Activated CD4-positive, CD25-positive, alpha-beta regulatory T cell treated with anti-CD3 and anti-CD28 coated beads, Interleukin-2, amount 50 U/mL, for 24 hours (primary cell): Measurements from ENCODE around the gene COA5.
A peak's percentile ranks its signal among the peaks of the same experiment; 100 is the strongest.
"Not testable (repeated sequence)": the region's sequence is repeated elsewhere in the genome, so short reads cannot be mapped to it uniquely, and the experiment has no call there.

Experiments used
- ATAC-seq, 2 donors: fragments of 150-1000 bp; cut with Tn5 transposase; one replicate each; pipeline ENCODE4 v1.10.0; 2021; ENCODE audit warnings: mild to moderate bottlenecking in 1 of 2, moderate library complexity in 1 of 2

The COA5 gene

DNA sequence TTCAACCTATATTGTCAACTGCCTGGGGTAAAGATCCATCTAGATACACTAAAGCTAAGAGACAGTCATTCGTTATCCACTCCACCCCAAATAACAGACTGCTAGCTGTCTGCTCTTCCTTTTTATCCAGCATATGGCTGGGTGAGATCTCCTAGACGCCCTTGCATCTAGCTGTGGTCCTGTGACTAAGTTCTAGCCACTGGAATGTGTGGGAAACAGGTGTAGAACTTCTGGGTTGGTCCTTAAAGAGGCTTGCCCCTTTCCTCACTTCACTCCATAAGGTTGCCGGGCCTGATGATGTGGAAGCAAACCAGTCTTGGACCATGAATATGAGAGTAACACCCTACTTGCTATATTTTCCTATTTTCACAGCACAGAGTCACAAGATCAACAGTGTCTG, 3.2 kb downstream of the COA5 start:
- no peak for ATAC-seq

DNA sequence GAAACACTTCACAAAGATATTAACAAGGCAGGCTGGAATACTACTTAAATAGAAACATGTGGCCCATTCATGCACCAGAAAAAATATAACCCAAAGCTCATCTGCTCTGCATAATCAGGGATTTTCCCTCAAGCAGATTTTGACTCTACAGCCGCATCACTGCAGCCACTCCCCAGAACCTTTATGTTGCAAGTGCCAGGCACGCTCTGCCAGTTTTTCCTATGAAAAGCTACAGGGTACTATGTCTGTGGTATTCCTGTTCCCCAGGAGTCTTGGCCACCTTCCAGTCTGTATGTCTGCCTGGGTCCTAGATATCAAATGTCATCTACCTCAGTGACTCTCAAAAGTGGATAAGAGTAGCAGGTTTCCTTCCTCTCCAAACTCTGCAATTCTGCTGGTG, 3.8 kb downstream of the COA5 start:
- ATAC-seq, result no peak

DNA sequence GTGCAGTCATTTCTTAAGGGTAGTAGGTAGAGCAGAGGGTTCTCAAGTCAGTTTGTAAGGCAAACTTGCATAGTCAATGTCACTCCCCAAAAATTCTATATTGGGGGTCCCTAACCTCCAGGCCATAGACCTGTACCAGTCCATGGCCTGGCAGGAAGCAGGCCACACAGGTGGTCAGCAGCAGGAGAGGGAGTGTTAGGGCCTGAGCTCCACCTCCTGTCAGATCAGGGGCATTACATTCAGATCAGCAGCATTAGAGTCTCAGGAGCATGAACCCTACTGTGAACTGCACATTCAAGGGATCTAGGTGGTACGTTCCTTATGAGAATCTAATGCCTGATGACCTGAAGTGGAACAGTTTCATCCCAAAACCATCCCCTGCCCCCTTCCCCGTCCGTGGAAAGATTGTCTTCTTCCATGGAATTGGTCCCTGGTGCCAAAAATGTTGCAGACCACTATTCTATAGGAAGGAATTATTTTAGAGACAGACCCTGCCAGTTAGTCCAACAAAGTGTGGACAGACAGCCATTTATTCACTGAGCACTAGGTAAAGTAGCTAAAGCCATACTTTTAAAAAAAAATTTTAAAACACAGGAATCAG, 6.7 kb downstream of the COA5 start:
- ATAC-seq, result peak in 1 of 2 donors; percentile 41

DNA sequence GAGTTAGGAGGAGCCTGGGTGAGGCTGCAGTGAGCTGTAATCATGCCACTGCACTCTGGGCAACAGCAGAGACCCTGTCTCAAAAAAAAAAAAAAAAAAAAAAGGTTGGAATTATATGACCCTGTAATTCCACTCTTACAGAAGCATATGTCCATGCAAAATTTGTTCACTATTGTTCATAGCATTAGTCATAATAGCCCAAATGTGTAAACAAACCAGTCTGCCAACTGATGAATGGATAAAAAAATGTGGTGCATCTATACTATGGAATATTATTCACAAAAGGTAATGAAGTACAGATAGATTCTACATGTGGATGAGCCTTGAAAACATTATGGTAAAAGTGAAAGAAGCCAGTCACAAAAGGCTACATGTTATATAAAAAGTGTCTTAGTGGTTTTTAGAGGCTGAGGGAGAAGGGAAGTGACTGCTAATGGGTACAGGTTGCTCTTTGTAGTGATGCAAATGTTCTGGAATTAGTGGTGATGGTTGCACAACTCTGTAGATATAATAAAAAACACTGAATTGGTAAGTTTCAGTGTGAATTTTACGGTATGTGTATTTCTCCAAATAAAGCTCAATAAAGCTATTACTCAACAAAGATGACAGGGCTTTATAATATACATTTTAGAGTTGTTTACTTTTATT, 9.4 kb downstream of the COA5 start:
- no peak for ATAC-seq

DNA sequence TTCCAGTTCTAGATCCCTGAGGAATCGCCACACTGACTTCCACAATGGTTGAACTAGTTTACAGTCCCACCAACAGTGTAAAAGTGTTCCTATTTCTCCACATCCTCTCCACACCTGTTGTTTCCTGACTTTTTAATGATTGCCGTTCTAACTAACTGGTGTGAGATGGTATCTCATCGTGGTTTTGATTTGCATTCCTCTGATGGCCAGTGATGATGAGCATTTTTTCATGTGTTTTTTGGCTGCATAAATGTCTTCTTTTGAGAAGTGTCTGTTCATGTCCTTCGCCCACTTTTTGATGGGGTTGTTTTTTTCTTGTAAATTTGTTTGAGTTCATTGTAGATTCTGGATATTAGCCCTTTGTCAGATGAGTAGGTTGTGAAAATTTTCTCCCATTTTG, 13.6 kb downstream of the COA5 start:
- not testable (repeated sequence) for ATAC-seq

DNA sequence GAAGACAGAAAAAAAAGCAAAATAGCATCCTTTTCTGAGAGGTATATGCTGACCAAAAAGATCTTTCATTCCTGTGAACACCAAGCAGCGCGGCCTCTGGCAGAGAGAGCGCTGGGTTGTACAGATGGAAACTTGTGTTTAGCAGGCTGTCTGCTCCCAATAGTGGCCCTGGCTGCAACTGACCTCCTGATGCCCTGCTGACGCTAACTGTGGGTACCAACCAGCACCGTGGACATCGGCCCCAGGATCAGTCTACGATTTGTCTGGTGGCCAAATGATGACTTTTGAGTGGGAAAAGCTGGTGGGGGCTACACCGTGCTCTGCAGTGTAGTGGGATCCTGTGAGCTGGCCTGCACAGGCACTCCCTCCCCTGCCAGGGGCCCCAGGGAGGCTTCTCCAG, 15.7 kb downstream of the COA5 start:
- ATAC-seq, result no peak

DNA sequence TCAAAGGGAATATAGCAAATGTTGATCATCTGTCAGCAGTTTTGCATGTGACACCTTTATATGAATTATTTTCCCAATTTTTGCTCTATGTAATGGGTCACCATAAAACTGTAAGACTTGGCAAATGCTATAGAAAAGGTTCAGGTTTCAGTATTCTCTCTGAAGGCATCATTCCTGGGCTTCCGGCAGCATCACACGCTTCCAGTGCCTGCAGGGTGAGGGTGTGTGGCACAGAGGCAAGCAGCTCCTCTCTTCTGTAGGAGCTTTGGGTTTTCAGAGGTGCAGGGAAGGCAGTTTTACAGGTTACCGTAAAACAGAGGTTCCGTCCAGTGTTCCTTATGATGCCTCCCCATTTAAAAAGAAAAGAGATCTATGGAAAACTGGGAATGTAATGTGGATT, 18.8 kb downstream of the COA5 start:
- ATAC-seq, result no peak

DNA sequence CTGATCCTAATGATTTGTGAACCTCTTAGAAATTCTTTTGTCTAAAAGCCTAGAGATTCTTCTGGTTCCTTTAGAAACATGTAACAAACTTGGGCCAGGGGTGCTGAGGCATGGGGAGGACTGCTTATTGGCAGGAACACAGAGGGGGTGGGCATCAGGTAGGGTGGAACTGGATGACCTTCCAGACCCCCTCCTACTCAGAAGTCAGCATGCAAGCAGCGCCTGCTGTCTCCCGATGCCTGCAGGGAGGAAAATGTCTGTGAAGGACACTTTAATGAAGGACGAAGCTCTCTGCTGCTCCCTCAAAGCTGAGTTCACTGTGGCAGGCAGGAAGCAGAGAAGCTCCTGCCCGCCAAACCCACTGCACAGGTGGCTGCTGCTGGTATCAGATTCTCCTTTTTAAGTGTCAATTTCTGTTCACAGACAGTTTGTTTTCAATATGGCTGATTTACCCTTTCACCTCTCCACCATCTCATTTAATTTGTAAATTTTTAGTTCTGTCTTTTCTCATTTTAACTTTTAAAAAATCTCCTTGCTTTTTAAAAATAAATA, 19.4 kb downstream of the COA5 start:
- no peak for ATAC-seq

DNA sequence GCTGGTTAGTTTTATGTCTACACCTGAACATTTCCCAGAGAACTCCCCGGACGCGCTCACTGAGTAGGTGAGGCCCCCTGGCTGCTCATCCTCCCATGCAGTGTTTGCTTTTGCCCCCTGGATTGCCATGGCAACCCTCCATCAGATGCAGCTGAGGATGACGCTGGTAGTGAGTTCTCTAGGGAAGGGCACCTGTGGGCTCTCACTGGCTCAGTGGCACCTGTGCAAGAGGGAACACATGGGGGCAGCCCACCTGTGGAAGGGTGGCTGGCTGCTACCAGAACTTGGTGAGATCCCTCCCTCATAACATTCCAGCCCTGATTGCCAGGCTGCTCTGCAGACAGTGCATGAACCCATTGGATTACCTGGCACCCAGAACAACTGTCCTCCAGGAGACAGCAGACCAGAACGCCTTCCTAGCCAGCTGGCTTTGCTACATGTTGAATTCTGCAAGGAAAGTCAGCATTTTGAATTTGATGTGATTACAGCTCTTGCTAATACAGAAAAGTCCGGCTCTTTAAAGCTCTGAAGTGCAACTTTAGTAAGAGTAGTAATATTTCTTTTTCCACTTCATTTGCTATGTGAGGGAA, 21.7 kb downstream of the COA5 start:
- no peak for ATAC-seq

DNA sequence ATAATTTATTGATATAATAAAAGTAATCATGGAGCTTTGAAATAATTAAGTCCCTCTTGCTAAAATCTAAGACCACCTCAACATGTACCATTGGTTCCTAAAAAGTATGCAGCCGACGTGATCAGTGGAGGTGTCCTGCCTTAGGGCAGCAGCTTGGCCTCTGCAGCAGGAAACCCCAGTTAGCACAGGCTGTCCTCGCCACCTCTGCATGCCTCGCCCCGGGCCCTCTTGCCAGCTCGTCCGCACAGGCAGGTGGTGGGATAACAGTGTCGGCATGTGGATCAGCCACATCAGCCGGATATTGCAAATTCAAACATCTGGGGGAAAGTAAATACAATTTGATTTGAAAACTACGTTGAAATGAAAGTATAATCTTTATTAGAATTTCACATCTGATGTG, 22.9 kb downstream of the COA5 start:
- no peak for ATAC-seq

DNA sequence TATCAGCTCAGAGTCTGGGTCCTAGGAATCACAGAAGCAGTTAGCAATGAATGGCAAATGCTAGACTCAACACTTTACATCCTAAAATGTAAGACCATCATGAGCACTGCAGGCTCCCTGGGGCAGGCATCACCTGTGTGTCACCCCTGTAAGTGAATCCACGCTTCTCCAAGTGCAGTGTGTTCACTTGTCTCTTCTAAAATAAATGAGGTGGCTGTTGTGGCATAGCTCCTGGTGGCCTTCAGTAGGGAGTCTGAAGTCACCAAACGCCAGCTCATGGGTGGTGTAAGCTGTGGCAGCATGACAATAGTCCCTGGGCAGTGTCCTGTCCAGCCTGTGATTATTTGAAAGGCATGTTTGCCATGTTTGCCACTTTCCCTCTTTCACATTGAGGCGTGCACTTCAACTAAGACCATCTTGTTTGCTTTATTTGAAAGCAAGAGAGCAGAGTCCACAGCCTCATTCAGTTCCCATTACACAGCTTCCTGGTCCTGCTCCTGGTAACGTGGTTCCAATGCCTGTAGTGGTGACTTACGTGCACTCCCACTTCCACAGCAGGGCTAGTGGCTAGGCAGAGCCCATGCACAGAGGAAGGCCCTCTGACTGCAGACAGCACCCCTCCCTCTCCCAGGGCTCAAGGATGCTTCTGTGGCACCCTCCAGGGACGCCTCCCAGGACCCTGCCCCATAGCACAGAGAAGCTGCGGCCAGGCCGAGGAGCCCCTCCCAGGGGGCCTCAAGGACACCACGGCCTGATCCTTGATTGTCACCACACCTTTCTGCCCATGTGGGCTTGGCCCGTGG, 24.3 kb downstream of the COA5 start:
- no peak for ATAC-seq

DNA sequence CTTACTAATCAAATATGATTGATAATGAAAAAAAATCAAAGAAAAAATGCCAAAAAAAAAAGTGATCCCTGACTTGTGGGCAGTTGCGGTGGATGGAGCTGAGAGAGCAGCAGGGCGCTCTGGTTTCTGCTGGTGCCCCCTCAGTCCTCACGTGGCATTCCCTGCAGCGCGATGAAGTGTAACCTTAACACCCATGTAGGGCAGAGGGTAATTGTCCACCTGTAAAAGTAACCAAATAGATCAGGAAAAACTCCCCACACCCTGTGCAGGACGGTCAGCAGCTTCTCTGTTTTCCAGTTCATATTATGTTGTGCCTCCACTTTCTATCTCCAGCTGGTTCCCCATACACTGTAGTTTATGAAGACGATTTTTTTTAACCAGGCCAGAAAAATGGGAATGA, 25.0 kb downstream of the COA5 start:
- ATAC-seq, result no peak

DNA sequence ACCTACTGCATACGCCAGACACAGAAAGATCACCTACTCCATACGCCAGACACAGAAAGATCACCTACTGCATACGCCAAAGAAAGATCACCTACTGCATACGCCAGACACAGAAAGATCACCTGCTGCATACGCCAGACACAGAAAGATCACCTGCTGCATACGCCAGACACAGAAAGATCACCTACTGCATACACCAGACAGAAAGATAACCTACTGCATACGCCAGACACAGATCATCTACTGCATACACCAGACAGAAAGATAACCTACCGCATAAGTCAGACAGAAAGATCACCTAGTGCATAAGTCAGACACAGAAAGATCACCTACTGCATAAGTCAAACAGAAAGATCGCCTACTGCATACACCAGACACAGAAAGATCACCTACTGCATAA, 25.8 kb downstream of the COA5 start:
- no peak for ATAC-seq

DNA sequence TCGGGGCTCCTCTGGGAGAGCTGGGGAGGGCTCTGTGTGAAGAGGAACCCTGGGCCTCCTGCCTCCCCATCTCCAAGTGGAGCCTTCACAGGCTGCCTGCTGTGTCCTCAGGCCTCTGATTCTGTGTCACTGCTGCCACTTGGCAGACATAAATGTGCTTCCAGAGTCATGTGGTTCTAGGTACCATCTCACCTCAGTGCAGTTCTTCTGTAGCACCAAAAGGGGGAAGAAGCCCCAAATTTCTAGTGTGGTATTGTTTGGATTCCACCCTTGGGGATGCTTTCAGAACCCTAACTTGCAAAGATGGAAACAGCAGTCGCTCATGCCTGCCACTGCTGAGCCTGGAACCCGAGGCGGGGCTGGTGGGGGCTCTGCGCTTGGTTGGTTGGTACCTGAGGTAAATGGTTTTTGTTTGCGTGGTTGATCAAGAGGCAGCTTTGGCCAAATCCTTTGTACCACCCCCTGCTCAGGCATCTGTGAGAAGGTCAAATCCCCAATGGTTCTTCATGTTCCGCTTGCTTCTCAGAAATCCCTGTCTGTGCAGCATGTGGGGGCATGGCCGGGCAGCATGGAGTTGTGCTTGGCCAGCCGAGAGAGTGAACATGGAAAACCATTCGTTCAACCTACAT, 27.5 kb downstream of the COA5 start:
- ATAC-seq, result no peak

DNA sequence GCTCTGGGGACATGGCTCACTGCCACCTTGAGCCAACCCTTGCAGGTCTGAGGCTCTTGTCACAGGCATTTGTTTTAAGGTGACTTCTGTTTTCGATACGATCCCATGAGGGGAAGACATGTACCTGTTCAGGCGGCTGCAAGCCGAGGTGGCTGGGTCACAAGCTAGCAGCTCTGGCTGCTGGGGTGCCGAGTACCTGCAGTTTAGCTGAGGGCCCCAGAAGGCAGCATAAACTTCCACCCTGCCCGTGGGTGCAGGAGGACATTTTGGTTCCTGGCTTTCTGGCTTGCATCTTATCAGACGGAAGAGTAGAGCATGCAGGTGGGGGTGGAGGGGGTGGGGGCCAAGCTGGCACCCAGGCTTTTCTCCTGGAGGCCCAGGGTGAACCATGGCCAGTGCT, 28.4 kb downstream of the COA5 start:
- no peak for ATAC-seq

DNA sequence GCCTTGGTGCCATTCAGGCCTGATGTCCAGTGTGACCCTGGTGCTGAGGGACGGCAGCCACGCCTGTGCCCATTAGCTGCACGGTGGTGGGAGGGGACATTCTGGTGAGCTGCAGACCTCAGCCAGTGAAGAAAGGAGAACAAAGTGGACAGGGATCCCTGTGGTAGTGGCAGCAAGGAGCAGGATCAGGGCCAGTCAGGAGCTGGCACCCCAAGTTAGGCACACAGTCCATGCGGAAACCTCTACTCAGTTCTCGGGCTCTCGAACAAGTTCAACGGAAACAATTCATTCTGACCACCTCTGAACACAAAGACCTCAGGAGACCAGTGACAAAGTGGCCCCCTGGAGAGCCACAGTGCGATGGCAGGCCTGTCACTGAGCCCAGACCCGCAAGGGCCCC, 30.1 kb downstream of the COA5 start:
- ATAC-seq, result no peak

DNA sequence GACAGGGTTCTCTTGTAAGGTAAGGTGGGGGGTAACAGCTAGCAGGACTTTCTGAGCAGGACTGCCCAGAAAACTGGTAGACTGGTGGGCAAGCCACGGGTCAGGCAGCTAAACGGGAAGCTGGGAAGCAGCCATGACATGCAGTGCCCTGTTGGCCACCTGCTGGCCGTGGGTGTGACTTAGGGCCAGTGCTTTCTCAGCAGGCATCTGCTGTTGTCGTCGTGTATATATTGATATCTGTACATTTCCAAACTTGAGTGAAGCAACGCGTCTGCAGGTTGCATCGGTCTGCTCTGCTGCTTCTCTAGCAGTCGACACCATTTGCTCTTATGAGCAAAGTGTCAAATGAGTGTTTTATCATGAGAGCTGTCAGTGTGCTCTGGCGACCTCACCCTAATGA, 31.0 kb downstream of the COA5 start:
- no peak for ATAC-seq

DNA sequence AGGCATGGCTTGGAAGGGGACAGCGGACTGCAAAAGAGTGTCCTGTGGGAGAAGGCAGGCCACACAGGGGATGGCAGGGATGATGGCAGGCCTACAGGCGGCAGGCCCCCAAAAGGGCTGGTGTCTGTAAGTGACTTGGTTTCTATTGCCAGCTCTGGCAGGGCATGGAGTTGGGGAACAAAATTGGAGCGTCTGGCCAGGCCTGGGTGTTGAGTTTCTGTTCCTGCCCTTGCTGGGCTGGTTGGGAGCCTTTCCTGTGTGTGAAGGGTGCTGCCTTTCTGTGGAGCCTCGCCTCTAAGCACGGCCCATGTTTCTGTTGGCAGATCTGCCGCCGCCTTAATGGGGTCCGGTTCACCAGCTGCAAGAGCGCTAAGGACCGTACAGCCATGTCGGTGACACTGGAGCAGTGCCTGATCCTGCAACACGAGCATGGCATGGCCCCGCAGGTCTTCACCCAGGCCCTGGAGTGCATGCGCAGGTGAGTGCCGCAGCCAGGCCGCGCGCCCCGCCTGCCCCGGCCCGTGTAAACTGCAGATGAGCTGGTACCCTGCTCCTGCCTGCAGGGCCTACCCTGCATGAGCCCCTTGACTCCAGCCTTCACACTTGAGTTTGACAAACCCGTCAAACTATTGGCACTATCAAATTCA, 31.5 kb downstream of the COA5 start:
- no peak for ATAC-seq

DNA sequence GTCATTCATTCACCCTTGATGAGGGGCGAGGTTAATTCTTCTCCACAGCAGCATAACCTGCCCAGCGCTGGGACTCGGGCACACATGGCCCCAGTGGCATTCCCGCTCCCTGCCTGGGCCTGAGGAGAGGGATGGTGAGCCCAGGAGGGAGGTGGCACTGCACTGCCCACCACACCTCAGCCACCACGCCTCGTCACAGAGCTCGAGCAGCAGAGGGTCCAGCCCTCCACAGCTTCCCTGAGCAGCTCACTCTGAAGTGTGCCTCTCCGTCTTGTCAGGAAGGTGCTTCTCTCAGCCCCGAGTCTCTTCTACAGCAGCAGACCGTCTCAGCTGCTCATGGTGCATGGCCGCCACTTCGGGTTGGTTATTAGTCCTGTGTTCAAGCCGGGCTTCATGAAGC, 34.9 kb downstream of the COA5 start:
- no peak for ATAC-seq

DNA sequence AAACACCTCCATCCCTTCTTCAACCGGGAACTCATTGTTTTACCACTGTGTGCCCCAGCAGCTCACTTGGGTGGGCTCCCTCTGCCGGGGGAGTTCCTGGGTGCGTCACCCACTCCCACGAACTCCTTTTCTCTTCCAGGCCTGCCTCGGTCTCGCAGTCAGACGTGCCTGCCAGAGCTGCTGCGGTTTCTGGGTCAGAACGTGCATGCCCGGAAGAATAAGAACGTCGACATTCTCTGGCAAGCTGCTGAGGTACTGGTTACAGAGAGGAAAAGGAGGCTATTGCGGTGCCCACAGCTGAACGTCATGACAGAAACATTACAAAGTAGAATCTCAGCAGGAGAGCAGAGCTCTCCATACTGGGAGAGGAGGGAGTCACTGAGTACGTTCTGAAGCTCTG, 35.6 kb downstream of the COA5 start:
- no peak for ATAC-seq

DNA sequence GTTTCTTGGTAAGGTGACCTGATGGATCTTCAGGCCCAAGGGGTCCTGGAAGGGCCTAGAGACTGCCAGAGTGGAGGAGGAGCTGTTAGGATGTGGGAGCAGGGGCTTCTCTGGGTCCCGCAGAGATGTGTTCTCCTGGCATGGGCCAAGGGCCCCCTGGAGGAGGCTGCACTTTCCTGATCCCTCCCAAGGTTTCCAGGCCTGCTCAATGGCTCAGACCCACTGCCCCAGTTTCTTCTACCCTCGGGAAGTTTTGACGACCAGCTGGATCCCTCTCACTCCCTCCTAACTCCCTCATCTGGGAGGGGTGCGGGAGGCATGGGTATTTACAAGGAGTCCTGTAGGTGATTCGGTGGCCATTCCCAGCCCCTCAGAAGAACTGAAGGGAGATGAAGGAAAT, 36.1 kb downstream of the COA5 start:
- no peak for ATAC-seq

DNA sequence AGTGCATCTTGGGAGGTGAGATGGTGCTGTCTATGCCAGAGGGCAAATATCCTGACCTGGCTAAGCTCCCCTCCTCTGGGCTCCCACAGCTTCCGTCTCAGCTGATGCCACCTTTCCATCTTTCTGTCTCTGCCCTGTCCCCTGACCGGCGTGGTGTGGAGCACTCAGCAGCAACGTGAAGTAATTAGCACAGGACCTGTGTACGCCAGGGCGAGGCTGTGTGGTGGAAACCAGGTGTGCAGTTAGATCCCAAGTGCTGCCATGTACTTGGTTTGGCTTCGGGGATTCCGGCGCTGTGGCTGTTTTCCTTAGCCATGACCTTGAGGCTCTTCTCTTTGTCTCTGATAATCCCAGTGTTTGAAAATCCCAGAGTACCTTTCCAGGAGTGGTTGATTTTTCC, 36.5 kb downstream of the COA5 start:
- no peak for ATAC-seq
